H1 (cell line): Measurements from ENCODE around the gene RAD51B. TPM values are rescaled to one million over a fixed set of nuclear protein-coding genes. Genes with fewer than 3 reads are reported as not detected.

Experiments
- ASH2L ChIP-seq: fragments of 200-600, 300-600 bp; sonication (generic); IDR thresholded peaks from one replicate; pipeline ENCODE4 v1.7.1; 2017; ENCODE audit warnings: low read length
- EGR1 ChIP-seq: IDR thresholded peaks from 2 replicates; pipeline ENCODE4 v1.6.1; 2011; ENCODE audit warnings: low read depth, low read length, borderline replicate concordance
- HDAC2 ChIP-seq, 2 experiments: fragments of 300-600 bp in 1 of 2; sonication (generic) in 1 of 2; IDR thresholded peaks; 2 replicates each; pipeline ENCODE4 v1.6.1; 2011 to 2012; ENCODE audit warnings: low read depth in 2 of 2, low read length in 2 of 2, mild to moderate bottlenecking in 2 of 2, moderate library complexity in 2 of 2, borderline replicate concordance in 1 of 2, inconsistent platforms in 1 of 2
- HDAC6 ChIP-seq: IDR thresholded peaks from one replicate; pipeline ENCODE4 v1.7.1; 2012; ENCODE audit warnings: low read depth, mild to moderate bottlenecking, inconsistent platforms, low read length, moderate library complexity
- KDM5A ChIP-seq: fragments of 200-600 bp; IDR thresholded peaks from 2 replicates; pipeline ENCODE4 v1.7.1; 2012; ENCODE audit warnings: mild to moderate bottlenecking, low read length, inconsistent platforms, mixed read lengths
- PHF8 ChIP-seq: fragments of 200-600 bp; sonication (generic); conservative IDR thresholded peaks from 2 replicates; pipeline ENCODE4 v1.7.1; 2012; ENCODE audit warnings: low read depth, mild to moderate bottlenecking, inconsistent platforms, low read length, moderate library complexity
- POU5F1 ChIP-seq: IDR thresholded peaks from 2 replicates; pipeline ENCODE4 v1.6.1; 2011; ENCODE audit warnings: low read depth, mild to moderate bottlenecking, low read length, moderate library complexity
- SIRT6 ChIP-seq: IDR thresholded peaks from one replicate; pipeline ENCODE4 v1.7.1; 2012; ENCODE audit warnings: low read length, inconsistent platforms
- YY1 ChIP-seq: IDR thresholded peaks from 2 replicates; pipeline ENCODE4 v1.6.1; 2011; ENCODE audit warnings: low read depth, mild to moderate bottlenecking, low read length
- ZNF274 ChIP-seq: IDR thresholded peaks from 2 replicates; pipeline ENCODE4 v1.7.0; 2012; ENCODE audit warnings: low read length, borderline replicate concordance; ENCODE audit errors: extremely low read depth
- polyA plus RNA-seq, 7 experiments: library from polyadenylated mRNA; depleted of rRNA in 3 of 7; stranded (reverse) in 5 of 7; unstranded in 2 of 7; fragments of >200 nt in 5 of 7; fragments of 200-250 nt in 2 of 7; gene quantifications; 1 replicate in 5 of 7; 2 replicates in 1 of 7; 4 replicates in 1 of 7; pipeline versions ENCODE4 v1.2.1 to v1.2.3, GENCODE V29; 2011 to 2013; ENCODE audit warnings: missing spikeins in 2 of 7, mixed read lengths in 2 of 7
- total RNA-seq: library from RNA; stranded (reverse); fragmentation: NEBNext Ultra II Directional; extraction: Animal tissue kit (Norgen Biotek cat#: 25700); gene quantifications from 2 replicates; pipeline ENCODE4 v1.2.1, GENCODE V29; 2021
- TF ChIP-seq, protein P1 (sequence below): fragments of 300-600 bp; sonication (generic); IDR thresholded peaks from 2 replicates; pipeline ENCODE4 v1.7.1; 2012; ENCODE audit warnings: low read length, moderate library complexity, mild to moderate bottlenecking, inconsistent platforms; ENCODE audit not compliant: insufficient replicate concordance

RAD51B gene
- total and polyA plus RNA-seq, 2 of the 8 experiments (the other 6 are each of a cell fraction or from before 2014, with no cell fraction given): 3.9 to 14.9 TPM

DNA sequence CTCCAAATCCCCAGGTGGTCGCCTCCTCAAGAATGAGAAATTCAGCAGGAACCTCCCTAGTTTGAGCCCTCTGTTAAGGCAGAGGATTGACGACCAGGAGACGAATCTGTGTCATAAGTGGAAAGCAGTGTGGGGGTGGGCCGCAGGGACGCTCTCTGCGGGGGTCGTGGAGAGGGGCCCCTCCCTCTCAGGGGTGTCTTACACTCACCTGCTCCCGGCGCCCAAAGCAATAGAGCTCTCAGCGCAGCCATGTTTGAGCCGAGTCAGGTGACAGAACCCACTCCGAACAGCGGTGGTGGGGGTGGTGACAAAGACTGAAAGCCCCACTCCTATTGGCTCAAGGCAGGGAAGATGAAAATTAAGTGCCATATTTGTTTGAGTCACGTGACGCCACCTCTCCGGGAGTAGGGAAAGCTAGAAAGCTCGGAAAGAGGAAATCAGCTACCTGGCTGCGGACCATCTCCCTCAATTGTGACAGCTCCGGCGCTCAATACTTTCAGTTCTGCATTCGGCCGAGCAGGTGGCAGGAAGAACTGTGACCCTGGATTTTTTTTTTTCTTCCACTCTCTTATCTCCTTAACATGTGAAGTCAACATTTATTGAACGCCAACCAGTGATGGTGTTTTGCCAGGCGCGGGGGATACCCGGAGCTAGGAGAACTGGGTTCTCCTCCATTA, 3.1 kb upstream of the RAD51B start, which contains the start of gene ZFYVE26 (continued):
- 0 out of 2 replicates have a peak, but pooled peaks have one; percentile 9 for TF ChIP-seq POU5F1
- peak; percentile 30; the same call in 1 of the 2 replicates for TF ChIP-seq EGR1
- no peak for TF ChIP-seq SIRT6
- TF ChIP-seq ASH2L: peak; percentile 33
- TF ChIP-seq HDAC2 (IDR thresholded peaks at IDR 0.05; ENCODE audit: borderline replicate concordance in 1 of 2, low read depth in 2 of 2, low read length in 2 of 2): peak; percentile 47 to 74; a peak in 1 of 4 replicates
- TF ChIP-seq YY1: peak; percentile 98
- no peak for TF ChIP-seq ZNF274
- no peak for TF ChIP-seq HDAC6
- peak; percentile 67 for TF ChIP-seq PHF8
- TF ChIP-seq, protein P1, sequence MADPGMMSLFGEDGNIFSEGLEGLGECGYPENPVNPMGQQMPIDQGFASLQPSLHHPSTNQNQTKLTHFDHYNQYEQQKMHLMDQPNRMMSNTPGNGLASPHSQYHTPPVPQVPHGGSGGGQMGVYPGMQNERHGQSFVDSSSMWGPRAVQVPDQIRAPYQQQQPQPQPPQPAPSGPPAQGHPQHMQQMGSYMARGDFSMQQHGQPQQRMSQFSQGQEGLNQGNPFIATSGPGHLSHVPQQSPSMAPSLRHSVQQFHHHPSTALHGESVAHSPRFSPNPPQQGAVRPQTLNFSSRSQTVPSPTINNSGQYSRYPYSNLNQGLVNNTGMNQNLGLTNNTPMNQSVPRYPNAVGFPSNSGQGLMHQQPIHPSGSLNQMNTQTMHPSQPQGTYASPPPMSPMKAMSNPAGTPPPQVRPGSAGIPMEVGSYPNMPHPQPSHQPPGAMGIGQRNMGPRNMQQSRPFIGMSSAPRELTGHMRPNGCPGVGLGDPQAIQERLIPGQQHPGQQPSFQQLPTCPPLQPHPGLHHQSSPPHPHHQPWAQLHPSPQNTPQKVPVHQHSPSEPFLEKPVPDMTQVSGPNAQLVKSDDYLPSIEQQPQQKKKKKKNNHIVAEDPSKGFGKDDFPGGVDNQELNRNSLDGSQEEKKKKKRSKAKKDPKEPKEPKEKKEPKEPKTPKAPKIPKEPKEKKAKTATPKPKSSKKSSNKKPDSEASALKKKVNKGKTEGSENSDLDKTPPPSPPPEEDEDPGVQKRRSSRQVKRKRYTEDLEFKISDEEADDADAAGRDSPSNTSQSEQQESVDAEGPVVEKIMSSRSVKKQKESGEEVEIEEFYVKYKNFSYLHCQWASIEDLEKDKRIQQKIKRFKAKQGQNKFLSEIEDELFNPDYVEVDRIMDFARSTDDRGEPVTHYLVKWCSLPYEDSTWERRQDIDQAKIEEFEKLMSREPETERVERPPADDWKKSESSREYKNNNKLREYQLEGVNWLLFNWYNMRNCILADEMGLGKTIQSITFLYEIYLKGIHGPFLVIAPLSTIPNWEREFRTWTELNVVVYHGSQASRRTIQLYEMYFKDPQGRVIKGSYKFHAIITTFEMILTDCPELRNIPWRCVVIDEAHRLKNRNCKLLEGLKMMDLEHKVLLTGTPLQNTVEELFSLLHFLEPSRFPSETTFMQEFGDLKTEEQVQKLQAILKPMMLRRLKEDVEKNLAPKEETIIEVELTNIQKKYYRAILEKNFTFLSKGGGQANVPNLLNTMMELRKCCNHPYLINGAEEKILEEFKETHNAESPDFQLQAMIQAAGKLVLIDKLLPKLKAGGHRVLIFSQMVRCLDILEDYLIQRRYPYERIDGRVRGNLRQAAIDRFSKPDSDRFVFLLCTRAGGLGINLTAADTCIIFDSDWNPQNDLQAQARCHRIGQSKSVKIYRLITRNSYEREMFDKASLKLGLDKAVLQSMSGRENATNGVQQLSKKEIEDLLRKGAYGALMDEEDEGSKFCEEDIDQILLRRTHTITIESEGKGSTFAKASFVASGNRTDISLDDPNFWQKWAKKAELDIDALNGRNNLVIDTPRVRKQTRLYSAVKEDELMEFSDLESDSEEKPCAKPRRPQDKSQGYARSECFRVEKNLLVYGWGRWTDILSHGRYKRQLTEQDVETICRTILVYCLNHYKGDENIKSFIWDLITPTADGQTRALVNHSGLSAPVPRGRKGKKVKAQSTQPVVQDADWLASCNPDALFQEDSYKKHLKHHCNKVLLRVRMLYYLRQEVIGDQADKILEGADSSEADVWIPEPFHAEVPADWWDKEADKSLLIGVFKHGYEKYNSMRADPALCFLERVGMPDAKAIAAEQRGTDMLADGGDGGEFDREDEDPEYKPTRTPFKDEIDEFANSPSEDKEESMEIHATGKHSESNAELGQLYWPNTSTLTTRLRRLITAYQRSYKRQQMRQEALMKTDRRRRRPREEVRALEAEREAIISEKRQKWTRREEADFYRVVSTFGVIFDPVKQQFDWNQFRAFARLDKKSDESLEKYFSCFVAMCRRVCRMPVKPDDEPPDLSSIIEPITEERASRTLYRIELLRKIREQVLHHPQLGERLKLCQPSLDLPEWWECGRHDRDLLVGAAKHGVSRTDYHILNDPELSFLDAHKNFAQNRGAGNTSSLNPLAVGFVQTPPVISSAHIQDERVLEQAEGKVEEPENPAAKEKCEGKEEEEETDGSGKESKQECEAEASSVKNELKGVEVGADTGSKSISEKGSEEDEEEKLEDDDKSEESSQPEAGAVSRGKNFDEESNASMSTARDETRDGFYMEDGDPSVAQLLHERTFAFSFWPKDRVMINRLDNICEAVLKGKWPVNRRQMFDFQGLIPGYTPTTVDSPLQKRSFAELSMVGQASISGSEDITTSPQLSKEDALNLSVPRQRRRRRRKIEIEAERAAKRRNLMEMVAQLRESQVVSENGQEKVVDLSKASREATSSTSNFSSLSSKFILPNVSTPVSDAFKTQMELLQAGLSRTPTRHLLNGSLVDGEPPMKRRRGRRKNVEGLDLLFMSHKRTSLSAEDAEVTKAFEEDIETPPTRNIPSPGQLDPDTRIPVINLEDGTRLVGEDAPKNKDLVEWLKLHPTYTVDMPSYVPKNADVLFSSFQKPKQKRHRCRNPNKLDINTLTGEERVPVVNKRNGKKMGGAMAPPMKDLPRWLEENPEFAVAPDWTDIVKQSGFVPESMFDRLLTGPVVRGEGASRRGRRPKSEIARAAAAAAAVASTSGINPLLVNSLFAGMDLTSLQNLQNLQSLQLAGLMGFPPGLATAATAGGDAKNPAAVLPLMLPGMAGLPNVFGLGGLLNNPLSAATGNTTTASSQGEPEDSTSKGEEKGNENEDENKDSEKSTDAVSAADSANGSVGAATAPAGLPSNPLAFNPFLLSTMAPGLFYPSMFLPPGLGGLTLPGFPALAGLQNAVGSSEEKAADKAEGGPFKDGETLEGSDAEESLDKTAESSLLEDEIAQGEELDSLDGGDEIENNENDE: no peak
- peak; percentile 99 for TF ChIP-seq KDM5A
